ENCODE data around the gene SON.

Gene SON

DNA sequence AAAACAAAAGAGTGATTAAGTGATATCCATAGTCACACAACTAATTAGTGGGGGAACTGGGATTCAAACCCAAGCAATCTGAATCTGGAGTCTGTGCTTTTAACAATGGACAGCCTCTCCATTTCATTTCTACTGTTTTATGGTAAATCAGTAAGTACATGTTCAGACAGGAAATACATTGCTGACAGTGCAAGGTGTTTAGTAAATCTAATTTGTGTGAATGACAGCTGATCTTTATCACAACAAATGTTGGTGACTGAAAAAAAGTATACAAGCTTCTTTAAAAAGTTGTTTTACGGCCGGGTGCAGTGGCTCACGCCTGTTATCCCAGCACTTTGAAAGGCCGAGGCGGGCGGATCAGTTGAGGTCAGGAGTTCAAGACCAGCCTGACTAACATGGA lies 25.1 kb downstream of the SON start:
- Histone ChIP-seq H3K4me3 (replicated peaks; ENCODE audit: insufficient read depth, low read length) (no peak overlapping the region), H3K27me3 (ENCODE audit: insufficient read depth, poor library complexity, severe bottlenecking) (no peaks in the 10 kb centered on the region), H3K27ac (replicated peaks) (no peak overlapping the region)
- TF ChIP-seq SPI1 (IDR thresholded peaks at IDR 0.05; ENCODE audit: borderline replicate concordance, low read depth) (no peak), GABPA (IDR thresholded peaks at IDR 0.05; ENCODE audit: low read depth) (no peak), POLR2AphosphoS5 (IDR thresholded peaks at IDR 0.05; ENCODE audit: low read depth) (no peak)
- TF ChIP-seq, protein P1, sequence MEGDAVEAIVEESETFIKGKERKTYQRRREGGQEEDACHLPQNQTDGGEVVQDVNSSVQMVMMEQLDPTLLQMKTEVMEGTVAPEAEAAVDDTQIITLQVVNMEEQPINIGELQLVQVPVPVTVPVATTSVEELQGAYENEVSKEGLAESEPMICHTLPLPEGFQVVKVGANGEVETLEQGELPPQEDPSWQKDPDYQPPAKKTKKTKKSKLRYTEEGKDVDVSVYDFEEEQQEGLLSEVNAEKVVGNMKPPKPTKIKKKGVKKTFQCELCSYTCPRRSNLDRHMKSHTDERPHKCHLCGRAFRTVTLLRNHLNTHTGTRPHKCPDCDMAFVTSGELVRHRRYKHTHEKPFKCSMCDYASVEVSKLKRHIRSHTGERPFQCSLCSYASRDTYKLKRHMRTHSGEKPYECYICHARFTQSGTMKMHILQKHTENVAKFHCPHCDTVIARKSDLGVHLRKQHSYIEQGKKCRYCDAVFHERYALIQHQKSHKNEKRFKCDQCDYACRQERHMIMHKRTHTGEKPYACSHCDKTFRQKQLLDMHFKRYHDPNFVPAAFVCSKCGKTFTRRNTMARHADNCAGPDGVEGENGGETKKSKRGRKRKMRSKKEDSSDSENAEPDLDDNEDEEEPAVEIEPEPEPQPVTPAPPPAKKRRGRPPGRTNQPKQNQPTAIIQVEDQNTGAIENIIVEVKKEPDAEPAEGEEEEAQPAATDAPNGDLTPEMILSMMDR (IDR thresholded peaks at IDR 0.05; ENCODE audit: insufficient read depth, low read length), result no peak
- TF ChIP-seq, protein P2, sequence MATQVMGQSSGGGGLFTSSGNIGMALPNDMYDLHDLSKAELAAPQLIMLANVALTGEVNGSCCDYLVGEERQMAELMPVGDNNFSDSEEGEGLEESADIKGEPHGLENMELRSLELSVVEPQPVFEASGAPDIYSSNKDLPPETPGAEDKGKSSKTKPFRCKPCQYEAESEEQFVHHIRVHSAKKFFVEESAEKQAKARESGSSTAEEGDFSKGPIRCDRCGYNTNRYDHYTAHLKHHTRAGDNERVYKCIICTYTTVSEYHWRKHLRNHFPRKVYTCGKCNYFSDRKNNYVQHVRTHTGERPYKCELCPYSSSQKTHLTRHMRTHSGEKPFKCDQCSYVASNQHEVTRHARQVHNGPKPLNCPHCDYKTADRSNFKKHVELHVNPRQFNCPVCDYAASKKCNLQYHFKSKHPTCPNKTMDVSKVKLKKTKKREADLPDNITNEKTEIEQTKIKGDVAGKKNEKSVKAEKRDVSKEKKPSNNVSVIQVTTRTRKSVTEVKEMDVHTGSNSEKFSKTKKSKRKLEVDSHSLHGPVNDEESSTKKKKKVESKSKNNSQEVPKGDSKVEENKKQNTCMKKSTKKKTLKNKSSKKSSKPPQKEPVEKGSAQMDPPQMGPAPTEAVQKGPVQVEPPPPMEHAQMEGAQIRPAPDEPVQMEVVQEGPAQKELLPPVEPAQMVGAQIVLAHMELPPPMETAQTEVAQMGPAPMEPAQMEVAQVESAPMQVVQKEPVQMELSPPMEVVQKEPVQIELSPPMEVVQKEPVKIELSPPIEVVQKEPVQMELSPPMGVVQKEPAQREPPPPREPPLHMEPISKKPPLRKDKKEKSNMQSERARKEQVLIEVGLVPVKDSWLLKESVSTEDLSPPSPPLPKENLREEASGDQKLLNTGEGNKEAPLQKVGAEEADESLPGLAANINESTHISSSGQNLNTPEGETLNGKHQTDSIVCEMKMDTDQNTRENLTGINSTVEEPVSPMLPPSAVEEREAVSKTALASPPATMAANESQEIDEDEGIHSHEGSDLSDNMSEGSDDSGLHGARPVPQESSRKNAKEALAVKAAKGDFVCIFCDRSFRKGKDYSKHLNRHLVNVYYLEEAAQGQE (IDR thresholded peaks at IDR 0.05; ENCODE audit: insufficient replicate concordance, low read depth), result no peak
- DNase-seq (ENCODE audit: low read depth in 1 of 2, low spot score in 1 of 2), result no peak

DNA sequence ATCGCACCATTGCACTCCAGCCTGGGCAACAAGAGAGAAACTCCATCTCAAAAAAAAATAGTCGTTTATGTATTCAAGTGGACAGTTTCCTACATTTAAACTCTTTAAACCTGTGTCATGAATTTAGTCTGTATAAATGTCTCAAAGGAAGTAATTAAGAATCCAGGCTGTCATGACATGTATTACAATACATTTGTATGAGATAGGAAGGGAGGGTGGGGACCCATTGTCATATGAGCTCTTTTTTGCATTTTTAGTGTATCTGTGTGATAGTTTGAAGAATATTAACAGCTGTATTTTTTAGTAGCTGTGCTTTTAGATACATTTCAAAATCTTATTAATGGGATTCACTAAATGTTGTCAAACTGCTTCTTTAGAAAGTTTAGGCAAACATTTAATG lies 25.6 kb downstream of the SON start:
- no peaks in the 10 kb centered on the region for H3K27me3 ChIP-seq (ENCODE audit: insufficient read depth, poor library complexity, severe bottlenecking)
- DNase-seq (ENCODE audit: low read depth in 1 of 2, low spot score in 1 of 2), result no peak

GRCh38 chr21:33569991-33570390 lies 27.2 kb downstream of the SON start:
- Histone ChIP-seq H3K27ac (replicated peaks) (no peak overlapping the region), H3K4me3 (replicated peaks; ENCODE audit: insufficient read depth, low read length) (no peak overlapping the region), H3K27me3 (ENCODE audit: insufficient read depth, poor library complexity, severe bottlenecking) (no peaks in the 10 kb centered on the region)
- DNase-seq (ENCODE audit: low read depth in 1 of 2, low spot score in 1 of 2), result no peak
- TF ChIP-seq POLR2AphosphoS5 (IDR thresholded peaks at IDR 0.05; ENCODE audit: low read depth) (no peak), GABPA (IDR thresholded peaks at IDR 0.05; ENCODE audit: low read depth) (no peak), SPI1 (IDR thresholded peaks at IDR 0.05; ENCODE audit: borderline replicate concordance, low read depth) (no peak)
- TF ChIP-seq, protein P1 (IDR thresholded peaks at IDR 0.05; ENCODE audit: insufficient read depth, low read length), result no peak
- TF ChIP-seq, protein P2 (IDR thresholded peaks at IDR 0.05; ENCODE audit: insufficient replicate concordance, low read depth), result no peak

More for the DNA sequence above, 25.6 kb downstream of the SON start:
- TF ChIP-seq, protein P1 (IDR thresholded peaks at IDR 0.05; ENCODE audit: insufficient read depth, low read length), result no peak
- TF ChIP-seq, protein P2 (IDR thresholded peaks at IDR 0.05; ENCODE audit: insufficient replicate concordance, low read depth), result no peak
- TF ChIP-seq GABPA (IDR thresholded peaks at IDR 0.05; ENCODE audit: low read depth) (no peak), SPI1 (IDR thresholded peaks at IDR 0.05; ENCODE audit: borderline replicate concordance, low read depth) (no peak), POLR2AphosphoS5 (IDR thresholded peaks at IDR 0.05; ENCODE audit: low read depth) (no peak)
- H3K27ac ChIP-seq (replicated peaks), result no peak overlapping the region
- H3K4me3 ChIP-seq (replicated peaks; ENCODE audit: insufficient read depth, low read length), result no peak overlapping the region
